ENCODE measurements around the gene NTHL1. TPM values are rescaled to one million over a fixed set of nuclear protein-coding genes. Genes with fewer than 3 reads are reported as not detected.

Gene NTHL1
- total and polyA plus RNA-seq, 2 of the 13 experiments (the other 11 are each of a cell fraction or from before 2014, with no cell fraction given): 47.5 to 64.9 TPM

- TF ChIP-seq ZNF577 (CRISPR knock-in tag; IDR thresholded peaks at IDR 0.05; ENCODE audit: borderline replicate concordance, low read depth) (no peak), HOXD1 (CRISPR knock-in tag; IDR thresholded peaks at IDR 0.05) (no peak), ZBTB2 (CRISPR knock-in tag; IDR thresholded peaks at IDR 0.05; ENCODE audit: low read depth) (no peak), PHF8 (CRISPR knock-in tag; IDR thresholded peaks at IDR 0.05) (peak; percentile 16), AGO2 (optimal IDR thresholded peaks at IDR 0.05; ENCODE audit: low read depth, low read length) (peak; percentile 0), RARG (CRISPR knock-in tag; IDR thresholded peaks at IDR 0.05; ENCODE audit: low read depth) (no peak), FOXM1 (CRISPR knock-in tag; IDR thresholded peaks at IDR 0.05) (no peak), ZNF704 (CRISPR knock-in tag; IDR thresholded peaks at IDR 0.05; ENCODE audit: borderline replicate concordance) (no peak), IRF1 (CRISPR knock-in tag; IDR thresholded peaks at IDR 0.05; ENCODE audit: low read depth) (no peak), KLF6 (CRISPR knock-in tag; IDR thresholded peaks at IDR 0.05) (no peak), ZBTB20 (CRISPR knock-in tag; IDR thresholded peaks at IDR 0.05; ENCODE audit: borderline replicate concordance, low read depth) (no peak), FIP1L1 (IDR thresholded peaks at IDR 0.05; ENCODE audit: borderline replicate concordance, insufficient read depth, low read depth, low read length) (no peak), ZNF329 (CRISPR knock-in tag; IDR thresholded peaks at IDR 0.05; ENCODE audit: low read depth) (no peak), ZNF232 (CRISPR knock-in tag; IDR thresholded peaks at IDR 0.05; ENCODE audit: borderline replicate concordance) (no peak), ETV5 (CRISPR knock-in tag; IDR thresholded peaks at IDR 0.05; ENCODE audit: borderline replicate concordance) (peak; percentile 35; the same call in 1 of the 2 replicates)
- TF ChIP-seq, protein P1, sequence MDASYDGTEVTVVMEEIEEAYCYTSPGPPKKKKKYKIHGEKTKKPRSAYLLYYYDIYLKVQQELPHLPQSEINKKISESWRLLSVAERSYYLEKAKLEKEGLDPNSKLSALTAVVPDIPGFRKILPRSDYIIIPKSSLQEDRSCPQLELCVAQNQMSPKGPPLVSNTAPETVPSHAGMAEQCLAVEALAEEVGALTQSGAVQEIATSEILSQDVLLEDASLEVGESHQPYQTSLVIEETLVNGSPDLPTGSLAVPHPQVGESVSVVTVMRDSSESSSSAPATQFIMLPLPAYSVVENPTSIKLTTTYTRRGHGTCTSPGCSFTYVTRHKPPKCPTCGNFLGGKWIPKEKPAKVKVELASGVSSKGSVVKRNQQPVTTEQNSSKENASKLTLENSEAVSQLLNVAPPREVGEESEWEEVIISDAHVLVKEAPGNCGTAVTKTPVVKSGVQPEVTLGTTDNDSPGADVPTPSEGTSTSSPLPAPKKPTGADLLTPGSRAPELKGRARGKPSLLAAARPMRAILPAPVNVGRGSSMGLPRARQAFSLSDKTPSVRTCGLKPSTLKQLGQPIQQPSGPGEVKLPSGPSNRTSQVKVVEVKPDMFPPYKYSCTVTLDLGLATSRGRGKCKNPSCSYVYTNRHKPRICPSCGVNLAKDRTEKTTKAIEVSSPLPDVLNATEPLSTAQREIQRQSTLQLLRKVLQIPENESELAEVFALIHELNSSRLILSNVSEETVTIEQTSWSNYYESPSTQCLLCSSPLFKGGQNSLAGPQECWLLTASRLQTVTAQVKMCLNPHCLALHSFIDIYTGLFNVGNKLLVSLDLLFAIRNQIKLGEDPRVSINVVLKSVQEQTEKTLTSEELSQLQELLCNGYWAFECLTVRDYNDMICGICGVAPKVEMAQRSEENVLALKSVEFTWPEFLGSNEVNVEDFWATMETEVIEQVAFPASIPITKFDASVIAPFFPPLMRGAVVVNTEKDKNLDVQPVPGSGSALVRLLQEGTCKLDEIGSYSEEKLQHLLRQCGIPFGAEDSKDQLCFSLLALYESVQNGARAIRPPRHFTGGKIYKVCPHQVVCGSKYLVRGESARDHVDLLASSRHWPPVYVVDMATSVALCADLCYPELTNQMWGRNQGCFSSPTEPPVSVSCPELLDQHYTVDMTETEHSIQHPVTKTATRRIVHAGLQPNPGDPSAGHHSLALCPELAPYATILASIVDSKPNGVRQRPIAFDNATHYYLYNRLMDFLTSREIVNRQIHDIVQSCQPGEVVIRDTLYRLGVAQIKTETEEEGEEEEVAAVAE (CRISPR knock-in tag; IDR thresholded peaks at IDR 0.05; ENCODE audit: borderline replicate concordance): no peak
- TF ChIP-seq, protein P2, sequence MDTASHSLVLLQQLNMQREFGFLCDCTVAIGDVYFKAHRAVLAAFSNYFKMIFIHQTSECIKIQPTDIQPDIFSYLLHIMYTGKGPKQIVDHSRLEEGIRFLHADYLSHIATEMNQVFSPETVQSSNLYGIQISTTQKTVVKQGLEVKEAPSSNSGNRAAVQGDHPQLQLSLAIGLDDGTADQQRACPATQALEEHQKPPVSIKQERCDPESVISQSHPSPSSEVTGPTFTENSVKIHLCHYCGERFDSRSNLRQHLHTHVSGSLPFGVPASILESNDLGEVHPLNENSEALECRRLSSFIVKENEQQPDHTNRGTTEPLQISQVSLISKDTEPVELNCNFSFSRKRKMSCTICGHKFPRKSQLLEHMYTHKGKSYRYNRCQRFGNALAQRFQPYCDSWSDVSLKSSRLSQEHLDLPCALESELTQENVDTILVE (CRISPR knock-in tag; IDR thresholded peaks at IDR 0.05): no peak
Observed at GRCh38 chr16:2033057-2033908, 14.4 kb downstream of the NTHL1 start (continued).
